Measurements from ENCODE around the gene MASP1. TPM values are rescaled to one million over a fixed set of nuclear protein-coding genes. Genes with fewer than 3 reads are reported as not detected.

The MASP1 gene
- total RNA-seq, 1 donor from 2014 or later, result 2.6 TPM

DNA sequence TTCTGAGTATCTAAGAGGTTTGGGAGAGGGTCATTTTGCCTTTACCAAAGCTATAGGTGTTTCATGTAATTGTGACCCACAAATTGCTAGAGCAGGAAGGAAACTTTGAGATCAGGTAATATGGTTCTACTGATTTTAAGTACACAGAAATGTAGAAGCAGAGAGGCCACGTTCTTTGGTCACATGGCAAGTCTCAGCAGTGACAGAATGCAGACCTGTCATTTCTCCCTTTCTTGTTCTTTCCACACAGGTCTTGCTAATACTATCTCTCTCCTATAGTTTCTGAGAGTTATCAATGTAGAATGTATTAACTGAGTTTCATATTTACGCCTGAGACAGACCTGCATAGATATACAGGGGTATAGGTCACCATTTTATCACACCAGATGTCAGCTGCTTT is 105.2 kb downstream of the MASP1 start:
- no peaks in the 10 kb centered on the region for H3K27me3 ChIP-seq
- intact Hi-C loops (cut with DNase I), result no loop called here
- DNase-seq (ENCODE audit: low spot score in 2 of 2), result no peak
- H3K4me1 ChIP-seq, result peaks cover 6 to 48% of the 10 kb centered on the region in 2 donors
- H3K9me3 ChIP-seq, result no peaks in the 10 kb centered on the region
- peak overlapping the region; percentile 84 to 88 for H3K27ac ChIP-seq
- H3K36me3 ChIP-seq, result no peaks in the 10 kb centered on the region
- TF ChIP-seq, protein P1, sequence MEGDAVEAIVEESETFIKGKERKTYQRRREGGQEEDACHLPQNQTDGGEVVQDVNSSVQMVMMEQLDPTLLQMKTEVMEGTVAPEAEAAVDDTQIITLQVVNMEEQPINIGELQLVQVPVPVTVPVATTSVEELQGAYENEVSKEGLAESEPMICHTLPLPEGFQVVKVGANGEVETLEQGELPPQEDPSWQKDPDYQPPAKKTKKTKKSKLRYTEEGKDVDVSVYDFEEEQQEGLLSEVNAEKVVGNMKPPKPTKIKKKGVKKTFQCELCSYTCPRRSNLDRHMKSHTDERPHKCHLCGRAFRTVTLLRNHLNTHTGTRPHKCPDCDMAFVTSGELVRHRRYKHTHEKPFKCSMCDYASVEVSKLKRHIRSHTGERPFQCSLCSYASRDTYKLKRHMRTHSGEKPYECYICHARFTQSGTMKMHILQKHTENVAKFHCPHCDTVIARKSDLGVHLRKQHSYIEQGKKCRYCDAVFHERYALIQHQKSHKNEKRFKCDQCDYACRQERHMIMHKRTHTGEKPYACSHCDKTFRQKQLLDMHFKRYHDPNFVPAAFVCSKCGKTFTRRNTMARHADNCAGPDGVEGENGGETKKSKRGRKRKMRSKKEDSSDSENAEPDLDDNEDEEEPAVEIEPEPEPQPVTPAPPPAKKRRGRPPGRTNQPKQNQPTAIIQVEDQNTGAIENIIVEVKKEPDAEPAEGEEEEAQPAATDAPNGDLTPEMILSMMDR (IDR thresholded peaks at IDR 0.05), result no peak
- H3K4me3 ChIP-seq, result no peak overlapping the region

DNA sequence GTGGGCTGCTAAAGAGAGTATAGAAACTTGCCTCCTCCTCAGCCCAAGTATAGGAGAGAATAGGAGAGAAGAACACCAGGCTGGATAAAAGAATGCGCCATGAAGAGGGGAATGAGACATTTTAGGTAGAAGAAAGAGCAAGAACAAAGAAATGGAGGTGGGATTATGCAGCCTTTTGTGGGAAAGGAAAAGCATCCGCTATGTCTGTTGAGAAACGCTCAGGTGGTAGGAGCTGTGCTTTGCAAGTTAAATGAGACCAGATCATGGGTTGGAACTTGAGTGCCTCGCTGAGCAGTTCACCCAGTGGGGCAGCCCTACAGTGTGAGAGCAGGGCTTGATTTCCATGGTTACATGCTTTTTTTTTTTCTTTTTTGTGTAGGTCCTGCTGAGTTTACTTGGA is 105.8 kb downstream of the MASP1 start:
- H3K4me3 ChIP-seq, result no peak overlapping the region
- no peak for DNase-seq (ENCODE audit: low spot score in 2 of 2)
- H3K9me3 ChIP-seq, result no peaks in the 10 kb centered on the region
- H3K4me1 ChIP-seq, result peaks cover 6 to 48% of the 10 kb centered on the region in 2 donors
- H3K27ac ChIP-seq, result peak overlapping the region; percentile 84 to 88
- no peaks in the 10 kb centered on the region for H3K36me3 ChIP-seq
- H3K27me3 ChIP-seq, result no peaks in the 10 kb centered on the region
- TF ChIP-seq, protein P1 (IDR thresholded peaks at IDR 0.05), result no peak
- intact Hi-C loops (cut with DNase I), result no loop called here

Other genes with a start within 250 kb of the MASP1 start
- gene RPL39L, start 152.2 kb downstream of the MASP1 start, total RNA-seq, result 3.1 TPM
- gene RTP1, start 94.3 kb downstream of the MASP1 start, total RNA-seq, result not detected
- not detected for gene RTP4, start 76.6 kb upstream of the MASP1 start, total RNA-seq